ENCODE measurements around the gene ME3. TPM values are rescaled to one million over a fixed set of nuclear protein-coding genes. Genes with fewer than 3 reads are reported as not detected.

ME3 gene
- total RNA-seq, 1 experiment from 2014 or later: 83.8 TPM

GRCh38 chr11:86678823-86679222 is 6.4 kb upstream of the ME3 start:
- no peaks in the 10 kb centered on the region for H3K79me2 ChIP-seq (ENCODE audit: low read length)
- peaks cover 13% of the 10 kb centered on the region for H3K4me1 ChIP-seq (ENCODE audit: insufficient read depth, low read length)
- no peak overlapping the region for H3K27ac ChIP-seq (ENCODE audit: low read length)
- H2AFZ ChIP-seq (ENCODE audit: low read length): no peak overlapping the region
- ChIA-PET POLR2A (ENCODE audit: unreplicated experiment) (no interaction called here), CTCF (no interaction called here)
- no peak for TF ChIP-seq EZH2 (IDR thresholded peaks at IDR 0.05; ENCODE audit: low read length, unreplicated experiment)
- no peak for TF ChIP-seq EZH2phosphoT487 (IDR thresholded peaks at IDR 0.05; ENCODE audit: borderline replicate concordance, low read length)
- TF ChIP-seq, protein P1, sequence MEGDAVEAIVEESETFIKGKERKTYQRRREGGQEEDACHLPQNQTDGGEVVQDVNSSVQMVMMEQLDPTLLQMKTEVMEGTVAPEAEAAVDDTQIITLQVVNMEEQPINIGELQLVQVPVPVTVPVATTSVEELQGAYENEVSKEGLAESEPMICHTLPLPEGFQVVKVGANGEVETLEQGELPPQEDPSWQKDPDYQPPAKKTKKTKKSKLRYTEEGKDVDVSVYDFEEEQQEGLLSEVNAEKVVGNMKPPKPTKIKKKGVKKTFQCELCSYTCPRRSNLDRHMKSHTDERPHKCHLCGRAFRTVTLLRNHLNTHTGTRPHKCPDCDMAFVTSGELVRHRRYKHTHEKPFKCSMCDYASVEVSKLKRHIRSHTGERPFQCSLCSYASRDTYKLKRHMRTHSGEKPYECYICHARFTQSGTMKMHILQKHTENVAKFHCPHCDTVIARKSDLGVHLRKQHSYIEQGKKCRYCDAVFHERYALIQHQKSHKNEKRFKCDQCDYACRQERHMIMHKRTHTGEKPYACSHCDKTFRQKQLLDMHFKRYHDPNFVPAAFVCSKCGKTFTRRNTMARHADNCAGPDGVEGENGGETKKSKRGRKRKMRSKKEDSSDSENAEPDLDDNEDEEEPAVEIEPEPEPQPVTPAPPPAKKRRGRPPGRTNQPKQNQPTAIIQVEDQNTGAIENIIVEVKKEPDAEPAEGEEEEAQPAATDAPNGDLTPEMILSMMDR (conservative IDR thresholded peaks at IDR 0.05; ENCODE audit: low read depth, low read length): no peak
- no peaks in the 10 kb centered on the region for H3K36me3 ChIP-seq (ENCODE audit: low read depth, low read length)
- H3K9me2 ChIP-seq (replicated peaks; ENCODE audit: low read length): no peaks in the 10 kb centered on the region
- H3K27me3 ChIP-seq (ENCODE audit: low read length): no peaks in the 10 kb centered on the region
- H3K4me2 ChIP-seq (ENCODE audit: low read length): no peak overlapping the region
- H4K20me1 ChIP-seq (ENCODE audit: low read length): no peaks in the 10 kb centered on the region
- intact Hi-C loops (cut with micrococcal nuclease): loop anchor here (10.0 kb wide), 1 partner anchor 214 kb away; no protein-coding TSS in a partner anchor
- BruUV-seq (replicated peaks): no TSS peak
- ATAC-seq: no peak
- no peak for DNase-seq
- no peaks in the 10 kb centered on the region for H3K9me3 ChIP-seq (ENCODE audit: low read length)
- H3F3A ChIP-seq (ENCODE audit: low read length, unreplicated experiment): no peaks in the 10 kb centered on the region
- no peak overlapping the region for H3K4me3 ChIP-seq (ENCODE audit: low read length)
- no peak overlapping the region for H3K9ac ChIP-seq (ENCODE audit: low read length)

- TF ChIP-seq EZH2phosphoT487 (IDR thresholded peaks at IDR 0.05; ENCODE audit: borderline replicate concordance, low read length) (no peak), EZH2 (IDR thresholded peaks at IDR 0.05; ENCODE audit: low read length, unreplicated experiment) (no peak)
- TF ChIP-seq, protein P1 (conservative IDR thresholded peaks at IDR 0.05; ENCODE audit: low read depth, low read length): no peak
- H3K9ac ChIP-seq (ENCODE audit: low read length): no peak overlapping the region
- no peak overlapping the region for H2AFZ ChIP-seq (ENCODE audit: low read length)
- ChIA-PET CTCF (no interaction called here), POLR2A (ENCODE audit: unreplicated experiment) (no interaction called here)
- H3K9me2 ChIP-seq (replicated peaks; ENCODE audit: low read length): no peaks in the 10 kb centered on the region
- H3K4me1 ChIP-seq (ENCODE audit: insufficient read depth, low read length): peaks cover 18% of the 10 kb centered on the region
- no peak overlapping the region for H3K4me3 ChIP-seq (ENCODE audit: low read length)
- H3K9me3 ChIP-seq (ENCODE audit: low read length): no peaks in the 10 kb centered on the region
- no peaks in the 10 kb centered on the region for H4K20me1 ChIP-seq (ENCODE audit: low read length)
- no peaks in the 10 kb centered on the region for H3K27me3 ChIP-seq (ENCODE audit: low read length)
- BruUV-seq (replicated peaks): no TSS peak
- DNase-seq: no peak
- no peak overlapping the region for H3K27ac ChIP-seq (ENCODE audit: low read length)
- intact Hi-C loops (cut with micrococcal nuclease): loop anchor here (10.0 kb wide), 1 partner anchor 213 kb away; no protein-coding TSS in a partner anchor
- no peaks in the 10 kb centered on the region for H3F3A ChIP-seq (ENCODE audit: low read length, unreplicated experiment)
- H3K36me3 ChIP-seq (ENCODE audit: low read depth, low read length): no peaks in the 10 kb centered on the region
- no peak overlapping the region for H3K4me2 ChIP-seq (ENCODE audit: low read length)
- H3K79me2 ChIP-seq (ENCODE audit: low read length): no peaks in the 10 kb centered on the region
- no peak for ATAC-seq
Observed at GRCh38 chr11:86678296-86678695, 5.9 kb upstream of the ME3 start.

GRCh38 chr11:86676533-86677154 is 4.2 kb upstream of the ME3 start:
- CTCF ChIA-PET: no interaction called here

More at GRCh38 chr11:86676533-86677154, 4.2 kb upstream of the ME3 start:
- Histone ChIP-seq H2AFZ (ENCODE audit: low read length) (no peak overlapping the region), H3K4me3 (ENCODE audit: low read length) (no peak overlapping the region), H3K27ac (ENCODE audit: low read length) (no peak overlapping the region), H3K4me1 (ENCODE audit: insufficient read depth, low read length) (peaks cover 29% of the 10 kb centered on the region), H3K36me3 (ENCODE audit: low read depth, low read length) (no peaks in the 10 kb centered on the region), H3K4me2 (ENCODE audit: low read length) (no peak overlapping the region), H3K9ac (ENCODE audit: low read length) (no peak overlapping the region), H3K9me2 (replicated peaks; ENCODE audit: low read length) (no peaks in the 10 kb centered on the region), H3K79me2 (ENCODE audit: low read length) (peaks cover 10% of the 10 kb centered on the region; the same call in 1 of the 2 replicates), H3F3A (ENCODE audit: low read length, unreplicated experiment) (no peaks in the 10 kb centered on the region), H4K20me1 (ENCODE audit: low read length) (no peaks in the 10 kb centered on the region), H3K9me3 (ENCODE audit: low read length) (no peaks in the 10 kb centered on the region), H3K27me3 (ENCODE audit: low read length) (no peaks in the 10 kb centered on the region)
- POLR2A ChIA-PET (ENCODE audit: unreplicated experiment): no interaction called here
- intact Hi-C loops (cut with micrococcal nuclease): loop anchor here (10.0 kb wide), 1 partner anchor 212 kb away; no protein-coding TSS in a partner anchor
- TF ChIP-seq, protein P1 (conservative IDR thresholded peaks at IDR 0.05; ENCODE audit: low read depth, low read length): peak; percentile 49
- TF ChIP-seq EZH2phosphoT487 (IDR thresholded peaks at IDR 0.05; ENCODE audit: borderline replicate concordance, low read length): no peak
- no TSS peak for BruUV-seq (replicated peaks)
- ATAC-seq: no peak
- peak; percentile 18 for DNase-seq
